Stimulated activated CD4-positive, alpha-beta T cell treated with anti-CD3 and anti-CD28 coated beads, Interleukin-4, amount 100 ng/mL, for 1 hour (primary cell): ENCODE measurements around the gene UQCR11.
A peak's percentile ranks its signal among the peaks of the same experiment; 100 is the strongest.

Source experiments
- DNase-seq: peaks from one replicate; pipeline ENCODE4 v3.0.0-alpha.2; 2020

UQCR11 gene

GRCh38 chr19:1585243-1585580 is 20.1 kb downstream of the UQCR11 start:
- no peak for DNase-seq

GRCh38 chr19:1584500-1585242 is 20.6 kb downstream of the UQCR11 start:
- no peak for DNase-seq

GRCh38 chr19:1582201-1582600 is 23.1 kb downstream of the UQCR11 start:
- DNase-seq = no peak

GRCh38 chr19:1580957-1581356 is 24.3 kb downstream of the UQCR11 start:
- no peak for DNase-seq

GRCh38 chr19:1580382-1580781 is 24.9 kb downstream of the UQCR11 start:
- DNase-seq = no peak

GRCh38 chr19:1579222-1579621 is 26.0 kb downstream of the UQCR11 start:
- no peak for DNase-seq

- DNase-seq = no peak
Measured at GRCh38 chr19:1577929-1578618, 27.2 kb downstream of the UQCR11 start.

GRCh38 chr19:1577090-1577928 is 28.0 kb downstream of the UQCR11 start:
- DNase-seq = no peak

GRCh38 chr19:1576242-1577089 is 28.8 kb downstream of the UQCR11 start:
- DNase-seq = no peak

- no peak for DNase-seq
Measured at GRCh38 chr19:1575323-1576241, 29.7 kb downstream of the UQCR11 start.

- DNase-seq = no peak
Measured at GRCh38 chr19:1574354-1575136, 30.7 kb downstream of the UQCR11 start.

GRCh38 chr19:1572795-1573194 is 32.5 kb downstream of the UQCR11 start:
- no peak for DNase-seq

- DNase-seq = no peak
Measured at GRCh38 chr19:1571358-1571757, 33.9 kb downstream of the UQCR11 start.

GRCh38 chr19:1570836-1571235 is 34.4 kb downstream of the UQCR11 start:
- no peak for DNase-seq

- no peak for DNase-seq
Measured at GRCh38 chr19:1569997-1570396, 35.3 kb downstream of the UQCR11 start.

GRCh38 chr19:1568320-1569019 is 36.8 kb downstream of the UQCR11 start, which contains the start of gene MEX3D:
TSS of gene MEX3D (minus strand) at chr19:1568325. CDS start at chr19:1568058, 267 bp downstream.
- DNase-seq = peak; percentile 83

- DNase-seq = no peak
Measured at GRCh38 chr19:1567848-1568227, 37.4 kb downstream of the UQCR11 start.

GRCh38 chr19:1567116-1567847 is 38.0 kb downstream of the UQCR11 start:
- DNase-seq = no peak

- DNase-seq = no peak
Measured at GRCh38 chr19:1566392-1567115, 38.7 kb downstream of the UQCR11 start.
